ENCODE results near the gene BCKDHB.

GRCh38 chr6:80329496-80329895 is 223.0 kb downstream of the BCKDHB start:
- TF ChIP-seq CTCF (IDR thresholded peaks at IDR 0.05) (no peak), POLR2A (IDR thresholded peaks at IDR 0.05) (no peak)

All from prostate gland (tissue), 2 donors.